Measurements from ENCODE around the gene C10orf53. TPM values are rescaled to one million over a fixed set of nuclear protein-coding genes. Genes with fewer than 3 reads are reported as not detected.

C10orf53 gene
- total and polyA plus RNA-seq, 2 of the 8 experiments (the other 6 are each of a cell fraction or from before 2014, with no cell fraction given): not detected

DNA sequence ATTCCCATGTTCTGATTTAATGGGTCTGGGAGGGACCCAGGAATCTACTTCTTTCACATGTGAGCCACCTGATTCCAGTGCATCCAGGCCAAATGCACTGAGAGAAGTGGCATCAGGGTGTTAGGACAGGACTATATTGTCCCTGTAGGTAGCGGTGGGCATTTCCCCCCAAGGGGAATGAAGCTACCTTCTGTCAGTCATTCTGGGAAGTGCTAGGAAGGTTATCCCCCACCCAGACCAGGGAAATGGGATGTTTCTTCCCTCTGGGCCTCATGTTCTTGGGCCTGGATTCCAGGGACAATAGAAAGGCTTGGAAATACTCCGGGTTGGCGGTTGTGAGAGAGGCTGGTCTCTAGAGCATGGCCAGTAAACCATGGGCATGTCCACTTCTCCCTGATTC is 20.8 kb downstream of the C10orf53 start:
- H3K9me3 ChIP-seq (ENCODE audit: insufficient read depth in 2 of 2, low read depth in 1 of 2, low read length in 1 of 2): no peaks in the 10 kb centered on the region
- no peak overlapping the region for H3K23ac ChIP-seq (ENCODE audit: insufficient read length)
- no peak for FAIRE-seq
- no peak for TF ChIP-seq TAF1 (IDR thresholded peaks at IDR 0.05; ENCODE audit: low read depth, low read length)

More for the DNA sequence above, 20.8 kb downstream of the C10orf53 start:
- ChIA-PET POLR2A (ENCODE audit: partially characterized antibody) (no interaction called here), CTCF (ENCODE audit: partially characterized antibody) (interaction anchor here (0.7 to 2.1 kb wide), 10 partner anchors 9 to 104 kb away, joined by 3 to 13 read pairs (median 3); no protein-coding TSS in a partner anchor)
- Histone ChIP-seq H3K79me1 (ENCODE audit: low read depth, low read length) (no peaks in the 10 kb centered on the region), H4K5ac (ENCODE audit: insufficient read length, low read depth, low read length) (no peak overlapping the region), H2AK5ac (ENCODE audit: low read depth, low read length) (no peak overlapping the region), H4K91ac (replicated peaks; ENCODE audit: insufficient read length, low read length) (no peak overlapping the region), H3K4ac (replicated peaks; ENCODE audit: insufficient read length, low read depth, low read length) (no peak overlapping the region), H2AFZ (ENCODE audit: low read length) (no peak overlapping the region), H3K79me2 (ENCODE audit: control insufficient read depth in 1 of 2, insufficient read depth in 2 of 2, low read length in 2 of 2) (no peaks in the 10 kb centered on the region), H3K4me3 (ENCODE audit: extremely low read depth in 1 of 4, insufficient read depth in 2 of 4, low read depth in 3 of 4, low read length in 4 of 4) (no peak overlapping the region), H3K14ac (ENCODE audit: insufficient read length) (no peak overlapping the region), H3K23me2 (ENCODE audit: low read depth, low read length) (no peaks in the 10 kb centered on the region), H2BK20ac (ENCODE audit: low read length) (no peak overlapping the region), H3K18ac (ENCODE audit: extremely low read depth, low read length) (no peak overlapping the region), H3K36me3 (ENCODE audit: control insufficient read depth in 2 of 4, insufficient read depth in 4 of 4, low read length in 3 of 4) (no peaks in the 10 kb centered on the region), H3K4me1 (replicated peaks in 1 of 4; ENCODE audit: control insufficient read depth in 3 of 4, insufficient read depth in 4 of 4, low read length in 3 of 4) (peaks cover 0 to 7% (median 1%) of the 10 kb centered on the region in 4 experiments; a peak in 3 of 7 replicates), H3K9ac (replicated peaks in 1 of 4; ENCODE audit: extremely low read depth in 1 of 4, low read depth in 3 of 4, low read length in 3 of 4) (no peak overlapping the region), H2BK15ac (ENCODE audit: low read length) (no peak overlapping the region), H4K8ac (ENCODE audit: extremely low read depth, insufficient read depth, low read length) (no peak overlapping the region), H4K20me1 (replicated peaks in 1 of 2; ENCODE audit: control insufficient read depth in 1 of 2, insufficient read depth in 2 of 2, low read length in 2 of 2) (no peaks in the 10 kb centered on the region), H3K27me3 (replicated peaks in 1 of 4; ENCODE audit: control insufficient read depth in 3 of 4, extremely low read depth in 1 of 4, insufficient read depth in 3 of 4, low read length in 3 of 4) (peaks cover 0 to 17% (median 11%) of the 10 kb centered on the region in 4 experiments; a peak in 5 of 7 replicates), H3K56ac (replicated peaks; ENCODE audit: insufficient read length, low read depth, low read length) (no peak overlapping the region), H2BK120ac (replicated peaks; ENCODE audit: low read depth, low read length) (no peak overlapping the region), H2BK12ac (ENCODE audit: low read depth, low read length) (no peak overlapping the region), H2BK5ac (ENCODE audit: low read depth, low read length) (no peak overlapping the region), H3K4me2 (ENCODE audit: insufficient read depth in 1 of 2, low read depth in 2 of 2, low read length in 2 of 2) (no peak overlapping the region), H3K27ac (ENCODE audit: low read depth, low read length) (no peak overlapping the region)
- WGBS, 2 experiments (ENCODE audit: extremely low coverage in 1 of 2, insufficient coverage in 1 of 2, insufficient read length in 1 of 2, insufficient replicate concordance in 2 of 2, low coverage in 1 of 2, low lambda C conversion rate in 2 of 2, missing lambda C conversion rate in 1 of 2): 97% methylated on average over 3 of the region's 3 CpGs; no CpG with 5 or more reads in 1 of the 2 experiments
- no peak for DNase-seq (ENCODE audit: low read depth in 1 of 2, low spot score in 2 of 2)
